ENCODE measurements around the gene SIX4.

Gene SIX4

GRCh38 chr14:60721326-60722106, 2.6 kb downstream of the SIX4 start:
- no peak for DNase-seq

GRCh38 chr14:60720962-60721325, 3.2 kb downstream of the SIX4 start:
- DNase-seq: no peak

GRCh38 chr14:60720391-60720790, 3.8 kb downstream of the SIX4 start:
- no peak for DNase-seq

- DNase-seq: no peak
Measured at GRCh38 chr14:60713513-60713912, 10.6 kb downstream of the SIX4 start.

- DNase-seq: no peak
Measured at GRCh38 chr14:60710494-60710893, 13.7 kb downstream of the SIX4 start.

- no peak for DNase-seq
Measured at GRCh38 chr14:60707858-60708257, 16.3 kb downstream of the SIX4 start.

GRCh38 chr14:60705100-60705499, 19.1 kb downstream of the SIX4 start:
- peak; percentile 6 for DNase-seq

- DNase-seq: no peak
Measured at GRCh38 chr14:60700598-60700997, 23.6 kb downstream of the SIX4 start.

GRCh38 chr14:60695327-60695726, 28.8 kb downstream of the SIX4 start:
- peak; percentile 5 for DNase-seq

GRCh38 chr14:60691383-60692113, 32.6 kb downstream of the SIX4 start:
- DNase-seq: no peak

- DNase-seq: no peak
Measured at GRCh38 chr14:60686865-60687264, 37.3 kb downstream of the SIX4 start.

- DNase-seq: no peak
Measured at GRCh38 chr14:60684203-60684602, 39.9 kb downstream of the SIX4 start.

GRCh38 chr14:60681271-60681670, 42.9 kb downstream of the SIX4 start:
- no peak for DNase-seq

GRCh38 chr14:60680511-60680910, 43.6 kb downstream of the SIX4 start:
- no peak for DNase-seq

GRCh38 chr14:60679566-60680258, 44.4 kb downstream of the SIX4 start:
- DNase-seq: no peak

GRCh38 chr14:60677701-60678100, 46.5 kb downstream of the SIX4 start:
- no peak for DNase-seq

- no peak for DNase-seq
Measured at GRCh38 chr14:60670989-60671388, 53.2 kb downstream of the SIX4 start.

GRCh38 chr14:60668431-60669112, 55.6 kb downstream of the SIX4 start:
- DNase-seq: no peak

- DNase-seq: no peak
Measured at GRCh38 chr14:60665177-60665550, 59.0 kb downstream of the SIX4 start.

- no peak for DNase-seq
Measured at GRCh38 chr14:60662982-60663381, 61.2 kb downstream of the SIX4 start.

- peak; percentile 14 for DNase-seq
Measured at GRCh38 chr14:60661721-60662120, 62.4 kb downstream of the SIX4 start.

Measured in OCI-M1 (cell line).